Adrenal gland (tissue), 12 donors: ENCODE data around the gene NOS3. TPM values are rescaled to one million over a fixed set of nuclear protein-coding genes. Genes with fewer than 3 reads are reported as not detected.

ENCODE experiments used
- DNase-seq, 7 donors: peaks; one replicate each; pipeline ENCODE4 v3.0.0-alpha.2; 2019 to 2020
- H3K27ac ChIP-seq, 5 donors: fragments of 200-600 bp; sonication (generic) in 4 of 5; 1 replicate in 3 of 5; 2 replicates in 2 of 5; pipeline versions ENCODE4 v1.5.1 to v1.8.0; 2016 to 2020; ENCODE audit warnings: mild to moderate bottlenecking in 1 of 5
- H3K27me3 ChIP-seq: fragments of 200-600 bp; 2 replicates; pipeline ENCODE4 v1.8.0; 2021
- H3K36me3 ChIP-seq, 2 donors: fragments of 200-600 bp; replicated peaks in 1 of 2; 1 replicate in 1 of 2; 2 replicates in 1 of 2; pipeline versions ENCODE4 v1.5.1 to v1.8.0; 2018 to 2022
- H3K4me1 ChIP-seq, 2 donors: fragments of 200-600 bp; replicated peaks in 1 of 2; 1 replicate in 1 of 2; 2 replicates in 1 of 2; pipeline versions ENCODE4 v1.5.1 to v1.8.0; 2018 to 2021
- H3K4me3 ChIP-seq, 4 donors: fragments of 200-600 bp; sonication (generic) in 3 of 4; one replicate each; pipeline ENCODE4 v1.5.1; 2016 to 2018
- H3K9me3 ChIP-seq, 3 donors: fragments of 200-600 bp; sonication (generic) in 1 of 3; replicated peaks in 1 of 3; 1 replicate in 2 of 3; 2 replicates in 1 of 3; pipeline versions ENCODE4 v1.5.1 to v1.8.0; 2016 to 2021
- POLR2A ChIP-seq, 2 donors: fragments of 450-650 bp; IDR thresholded peaks; one replicate each; pipeline ENCODE4 v1.6.1; 2017; ENCODE audit warnings: antibody characterized with exemption in 2 of 2, mild to moderate bottlenecking in 2 of 2, moderate library complexity in 1 of 2
- WGBS, 4 donors: extraction: QIAGEN DNeasy Blood & Tissue Kit in 2 of 4; methylation state at CpG; one replicate each; pipeline versions ENCODE4 v1.1.5 to v1.1.7; 2013 to 2017; 5-methylcytosine and 5-hydroxymethylcytosine counted together
- intact Hi-C, 2 donors: fragments of 100-400 bp; cut with DNase I; formaldehyde crosslinking; loops; one replicate each; pipeline versions ENCODE4 v1.14.1 to v1.15.0; 2022 to 2023
- polyA plus RNA-seq, 3 donors: library from polyadenylated mRNA; stranded (reverse); fragments of 200-250 nt in 2 of 3; fragments of 350-450 nt in 1 of 3; fragmentation: Illumina TruSeq in 1 of 3; extraction: RNeasy Lipid Tissue Mini Kit (QIAGEN cat#74804) in 1 of 3; gene quantifications; one replicate each; pipeline ENCODE4 v1.2.3, GENCODE V29; 2013 to 2014
- total RNA-seq, 9 donors: library from RNA; depleted of rRNA in 4 of 9; stranded (reverse); fragments of >200 nt in 4 of 9; fragments of 120-200 nt in 1 of 9; fragmentation: NEBNext Ultra II Directional in 1 of 9; extraction: Animal tissue kit (Norgen Biotek cat#: 25700) in 1 of 9; gene quantifications; one replicate each; pipeline versions ENCODE4 v1.1.0 to v1.2.4, GENCODE V29; 2013 to 2023
- TF ChIP-seq, protein P1 (sequence below), 6 experiments: fragments of 450-650 bp in 4 of 6; fragments of 200-600 bp in 2 of 6; sonication (generic) in 1 of 6; IDR thresholded peaks; 1 replicate in 5 of 6; 2 replicates in 1 of 6; pipeline versions ENCODE4 v1.5.1 to v1.8.0; 2016 to 2021; ENCODE audit warnings: antibody characterized with exemption in 6 of 6, mild to moderate bottlenecking in 2 of 6, moderate library complexity in 1 of 6
- donor health status: healthy with polysubstance abuse.
- donor health status: Bipolar disorder and iron deficiency.
- donor health status: DM: yes; HTN: yes; CAD: no.
- donor health status: DM: no; HTN: no; CAD: no.
- donor health status: DM: no; HTN: no; CAD: no.
- donor health status: DM: yes; HTN: yes; CAD: no.

The NOS3 gene
- total and polyA plus RNA-seq, 12 donors = 2.2 to 26.5 (median 15.1) TPM

- 75 to 96% (median 81%) methylated on average over 4 to 5 of the region's 5 CpGs for WGBS, 4 donors
- peaks cover 4 to 12% of the 10 kb centered on the region in 2 donors for H3K4me1 ChIP-seq
- H3K36me3 ChIP-seq = no peaks in the 10 kb centered on the region
- no peaks in the 10 kb centered on the region for H3K9me3 ChIP-seq
- TF ChIP-seq, protein P1, sequence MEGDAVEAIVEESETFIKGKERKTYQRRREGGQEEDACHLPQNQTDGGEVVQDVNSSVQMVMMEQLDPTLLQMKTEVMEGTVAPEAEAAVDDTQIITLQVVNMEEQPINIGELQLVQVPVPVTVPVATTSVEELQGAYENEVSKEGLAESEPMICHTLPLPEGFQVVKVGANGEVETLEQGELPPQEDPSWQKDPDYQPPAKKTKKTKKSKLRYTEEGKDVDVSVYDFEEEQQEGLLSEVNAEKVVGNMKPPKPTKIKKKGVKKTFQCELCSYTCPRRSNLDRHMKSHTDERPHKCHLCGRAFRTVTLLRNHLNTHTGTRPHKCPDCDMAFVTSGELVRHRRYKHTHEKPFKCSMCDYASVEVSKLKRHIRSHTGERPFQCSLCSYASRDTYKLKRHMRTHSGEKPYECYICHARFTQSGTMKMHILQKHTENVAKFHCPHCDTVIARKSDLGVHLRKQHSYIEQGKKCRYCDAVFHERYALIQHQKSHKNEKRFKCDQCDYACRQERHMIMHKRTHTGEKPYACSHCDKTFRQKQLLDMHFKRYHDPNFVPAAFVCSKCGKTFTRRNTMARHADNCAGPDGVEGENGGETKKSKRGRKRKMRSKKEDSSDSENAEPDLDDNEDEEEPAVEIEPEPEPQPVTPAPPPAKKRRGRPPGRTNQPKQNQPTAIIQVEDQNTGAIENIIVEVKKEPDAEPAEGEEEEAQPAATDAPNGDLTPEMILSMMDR (IDR thresholded peaks at IDR 0.05) = no peak
- intact Hi-C loops = loop anchor here in 1 of 2 donors (5.0 kb wide), 1 partner anchor 96 kb away; no protein-coding TSS in a partner anchor
- H3K27me3 ChIP-seq = peaks cover 46% of the 10 kb centered on the region
- no peak overlapping the region for H3K27ac ChIP-seq
- DNase-seq = no peak
- no peak overlapping the region for H3K4me3 ChIP-seq
Observed at GRCh38 chr7:151015967-151016366, 25.1 kb downstream of the NOS3 start.

- WGBS, 4 donors = 82 to 87% (median 85%) methylated on average over 6 to 8 of the region's 8 CpGs
- intact Hi-C loops = loop anchor here in 1 of 2 donors (5.0 kb wide), 1 partner anchor 96 kb away; no protein-coding TSS in a partner anchor
- no peak overlapping the region for H3K27ac ChIP-seq
- H3K27me3 ChIP-seq = peaks cover 46% of the 10 kb centered on the region
- no peak overlapping the region for H3K4me3 ChIP-seq
- no peaks in the 10 kb centered on the region for H3K36me3 ChIP-seq
- no peak for TF ChIP-seq POLR2A (IDR thresholded peaks at IDR 0.05)
- TF ChIP-seq, protein P1 (IDR thresholded peaks at IDR 0.05) = no peak
- no peaks in the 10 kb centered on the region for H3K9me3 ChIP-seq
- H3K4me1 ChIP-seq = peaks cover 4 to 12% of the 10 kb centered on the region in 2 donors
- no peak for DNase-seq
Observed at GRCh38 chr7:151016505-151016904, 25.7 kb downstream of the NOS3 start.

- intact Hi-C loops = loop anchor here in 1 of 2 donors (5.0 kb wide), 1 partner anchor 95 kb away; no protein-coding TSS in a partner anchor
- DNase-seq = no peak
- H3K27me3 ChIP-seq = peaks cover 46% of the 10 kb centered on the region
Observed at GRCh38 chr7:151016942-151017341, 26.1 kb downstream of the NOS3 start.

GRCh38 chr7:151017370-151017952, 26.6 kb downstream of the NOS3 start:
- intact Hi-C loops = loop anchor here in 1 of 2 donors (5.0 kb wide), 1 partner anchor 95 kb away; no protein-coding TSS in a partner anchor
- Histone ChIP-seq H3K27me3 (peaks cover 46% of the 10 kb centered on the region), H3K4me1 (peaks cover 4 to 12% of the 10 kb centered on the region in 2 donors), H3K4me3 (no peak overlapping the region), H3K36me3 (no peaks in the 10 kb centered on the region), H3K9me3 (no peaks in the 10 kb centered on the region), H3K27ac (no peak overlapping the region)
- DNase-seq = no peak
- 22 to 46% (median 41%) methylated on average over 11 to 13 of the region's 13 CpGs for WGBS, 4 donors
- TF ChIP-seq POLR2A (IDR thresholded peaks at IDR 0.05) = no peak
- TF ChIP-seq, protein P1 (IDR thresholded peaks at IDR 0.05) = no peak

More at GRCh38 chr7:151016942-151017341, 26.1 kb downstream of the NOS3 start:
- no peak for TF ChIP-seq POLR2A (IDR thresholded peaks at IDR 0.05)
- TF ChIP-seq, protein P1 (IDR thresholded peaks at IDR 0.05) = no peak
- H3K4me3 ChIP-seq = no peak overlapping the region
- H3K4me1 ChIP-seq = peaks cover 4 to 12% of the 10 kb centered on the region in 2 donors
- 82 to 87% (median 82%) methylated on average over 10 to 15 of the region's 15 CpGs for WGBS, 4 donors
- no peak overlapping the region for H3K27ac ChIP-seq
- H3K9me3 ChIP-seq = no peaks in the 10 kb centered on the region
- H3K36me3 ChIP-seq = no peaks in the 10 kb centered on the region
